GM23338 (cell line): ENCODE measurements around the gene MAP3K5. TPM values are rescaled to one million over a fixed set of nuclear protein-coding genes. Genes with fewer than 3 reads are reported as not detected.

ENCODE experiments used
- ATAC-seq: fragments of 200-7000 bp; cut with Tn5 transposase; 3 replicates; pipeline ENCODE4 v1.9.1; 2020
- DNase-seq: peaks from one replicate; pipeline ENCODE4 v3.0.0-alpha.2; 2015; ENCODE audit warnings: low spot score
- H2AFZ ChIP-seq: fragments of 200-600 bp; sonication (generic); 2 replicates; pipeline ENCODE4 v1.8.0; 2016; ENCODE audit warnings: antibody characterized with exemption, mild to moderate bottlenecking, moderate library complexity
- H3F3A ChIP-seq: fragments of 200-600 bp; sonication (generic); replicated peaks from 2 replicates; pipeline ENCODE4 v1.8.0; 2017; ENCODE audit warnings: antibody characterized with exemption, mixed run types, low read depth
- H3K27ac ChIP-seq: fragments of 200-600 bp; sonication (generic); 2 replicates; pipeline ENCODE4 v1.6.1; 2016; ENCODE audit warnings: low read depth
- H3K27me3 ChIP-seq: fragments of 200-600 bp; sonication (generic); 2 replicates; pipeline ENCODE4 v1.8.0; 2016; ENCODE audit warnings: mild to moderate bottlenecking, mixed run types, moderate library complexity; ENCODE audit not compliant: insufficient read depth
- H3K36me3 ChIP-seq: fragments of 200-600 bp; sonication (generic); 2 replicates; pipeline ENCODE4 v1.8.0; 2016; ENCODE audit warnings: mild to moderate bottlenecking; ENCODE audit not compliant: insufficient read depth
- H3K4me1 ChIP-seq: fragments of 200-600 bp; sonication (generic); 2 replicates; pipeline ENCODE4 v1.8.0; 2016; ENCODE audit warnings: mild to moderate bottlenecking, moderate library complexity; ENCODE audit not compliant: insufficient read depth
- H3K4me2 ChIP-seq: fragments of 200-600 bp; sonication (generic); 2 replicates; pipeline ENCODE4 v1.7.1; 2017; ENCODE audit warnings: mixed run types
- H3K4me3 ChIP-seq: fragments of 200-600 bp; sonication (generic); 2 replicates; pipeline ENCODE4 v1.6.1; 2016; ENCODE audit warnings: mixed run types
- H3K79me2 ChIP-seq: fragments of 200-600 bp; sonication (generic); replicated peaks from 2 replicates; pipeline ENCODE4 v1.8.0; 2017; ENCODE audit warnings: mild to moderate bottlenecking; ENCODE audit not compliant: insufficient read depth
- H3K9me2 ChIP-seq: fragments of 200-600 bp; sonication (generic); 2 replicates; pipeline ENCODE4 v1.8.0; 2017; ENCODE audit not compliant: insufficient read depth
- H4K20me1 ChIP-seq: fragments of 200-600 bp; sonication (generic); replicated peaks from 2 replicates; pipeline ENCODE4 v1.8.0; 2017; ENCODE audit warnings: mild to moderate bottlenecking; ENCODE audit not compliant: insufficient read depth
- H3K27ac Mint-ChIP-seq: 2 replicates; pipeline ENCODE4 v1.8.0; 2020; ENCODE audit warnings: inconsistent platforms, mild to moderate bottlenecking, moderate library complexity, mixed read lengths
- H3K27me3 Mint-ChIP-seq: 3 replicates; pipeline ENCODE4 v1.8.0; 2022; ENCODE audit warnings: low read depth, mild to moderate bottlenecking, moderate library complexity, mixed read lengths, inconsistent platforms; ENCODE audit not compliant: insufficient read depth, poor library complexity
- H3K36me3 Mint-ChIP-seq: 3 replicates; pipeline ENCODE4 v1.8.0; 2021; ENCODE audit warnings: low read depth, mild to moderate bottlenecking, inconsistent platforms, moderate library complexity, mixed read lengths
- H3K4me1 Mint-ChIP-seq: 3 replicates; pipeline ENCODE4 v1.8.0; 2020; ENCODE audit warnings: mild to moderate bottlenecking, inconsistent platforms, mixed read lengths
- H3K4me3 Mint-ChIP-seq: 3 replicates; pipeline ENCODE4 v1.8.0; 2021; ENCODE audit warnings: moderate library complexity, mild to moderate bottlenecking, inconsistent platforms, mixed read lengths
- H3K9me3 Mint-ChIP-seq: 3 replicates; pipeline ENCODE4 v1.8.0; 2020; ENCODE audit warnings: moderate library complexity, mild to moderate bottlenecking, inconsistent platforms, mixed read lengths
- CREB1 ChIP-seq: fragments of 250-450 bp; sonication (Bioruptor Pico); IDR thresholded peaks from 2 replicates; pipeline ENCODE4 v1.5.0; 2020; ENCODE audit warnings: low read depth, mild to moderate bottlenecking, moderate library complexity
- CTCF ChIP-seq, 2 experiments: fragments of 200-600 bp in 1 of 2; sonication (generic) in 1 of 2; conservative IDR thresholded peaks; 2 replicates each; pipeline versions ENCODE4 v1.5.1 to v1.6.1; 2016 to 2017; ENCODE audit warnings: antibody characterized with exemption in 2 of 2, low read depth in 2 of 2, mild to moderate bottlenecking in 2 of 2, moderate library complexity in 1 of 2
- EZH2 ChIP-seq: fragments of 200-600 bp; sonication (generic); IDR thresholded peaks from one replicate; pipeline ENCODE4 v1.8.0; 2017; ENCODE audit warnings: antibody characterized with exemption, mild to moderate bottlenecking, low read depth; ENCODE audit not compliant: unreplicated experiment
- EZH2phosphoT487 ChIP-seq: fragments of 200-600 bp; sonication (generic); IDR thresholded peaks from one replicate; pipeline ENCODE4 v1.8.1; 2018; ENCODE audit warnings: antibody characterized with exemption; ENCODE audit not compliant: unreplicated experiment
- JUNB ChIP-seq: IDR thresholded peaks from one replicate; pipeline ENCODE4 v1.6.1; 2016; ENCODE audit warnings: antibody characterized with exemption; ENCODE audit not compliant: unreplicated experiment
- NANOG ChIP-seq: IDR thresholded peaks from 2 replicates; pipeline ENCODE4 v1.6.1; 2016; ENCODE audit warnings: antibody characterized with exemption, borderline replicate concordance
- POLR2AphosphoS5 ChIP-seq: IDR thresholded peaks from 2 replicates; pipeline ENCODE4 v1.6.1; 2016; ENCODE audit warnings: antibody characterized with exemption, low read depth
- STAT1 ChIP-seq: IDR thresholded peaks from one replicate; pipeline ENCODE4 v1.6.1; 2016; ENCODE audit warnings: antibody characterized with exemption; ENCODE audit not compliant: unreplicated experiment
- ZNF114 ChIP-seq: fragments of 250-450 bp; sonication (Bioruptor Pico); IDR thresholded peaks from 2 replicates; pipeline ENCODE4 v1.5.0; 2020; ENCODE audit warnings: mild to moderate bottlenecking, moderate library complexity
- ZNF331 ChIP-seq: fragments of 250-450 bp; sonication (Bioruptor Pico); IDR thresholded peaks from 2 replicates; pipeline ENCODE4 v1.5.0; 2020; ENCODE audit warnings: low read depth, mild to moderate bottlenecking, moderate library complexity
- polyA plus RNA-seq: library from polyadenylated mRNA; unstranded; fragments of >200 nt; fragmentation: Nextera tagmentation; extraction: Ambion mirVana; gene quantifications from 2 replicates; pipeline ENCODE4 v1.2.1, GENCODE V29; 2016
- total RNA-seq: library from RNA; depleted of rRNA; stranded (reverse); fragments of >200 nt; shearing (Covaris generic); gene quantifications from 2 replicates; pipeline ENCODE4 v1.2.3, GENCODE V29; 2014
- TF ChIP-seq, protein P1 (sequence below): IDR thresholded peaks from 2 replicates; pipeline ENCODE4 v1.6.1; 2016; ENCODE audit warnings: antibody characterized with exemption
- TF ChIP-seq, protein P2 (sequence below): IDR thresholded peaks from one replicate; pipeline ENCODE4 v1.6.1; 2018; ENCODE audit warnings: antibody characterized with exemption; ENCODE audit not compliant: unreplicated experiment
- TF ChIP-seq, protein P3 (sequence below): fragments of 250-450 bp; sonication (Bioruptor Pico); IDR thresholded peaks from 2 replicates; pipeline ENCODE4 v1.5.0; 2020; ENCODE audit warnings: mild to moderate bottlenecking, moderate library complexity

Gene MAP3K5
- total and polyA plus RNA-seq, 2 experiments from 2014 or later = 0.76 to 2.8 TPM

GRCh38 chr6:136655239-136656014, 136.8 kb downstream of the MAP3K5 start:
- no peaks in the 10 kb centered on the region for H3K27me3 Mint-ChIP-seq
- Histone ChIP-seq H3K36me3 (no peaks in the 10 kb centered on the region), H3K27me3 (no peaks in the 10 kb centered on the region), H3K9me2 (no peaks in the 10 kb centered on the region), H3F3A (no peaks in the 10 kb centered on the region), H3K4me3 (no peak overlapping the region), H3K79me2 (no peaks in the 10 kb centered on the region), H4K20me1 (no peaks in the 10 kb centered on the region), H3K27ac (no peak overlapping the region), H2AFZ (no peak overlapping the region), H3K4me2 (no peak overlapping the region), H3K4me1 (no peaks in the 10 kb centered on the region)
- H3K36me3 Mint-ChIP-seq = no peaks in the 10 kb centered on the region
- DNase-seq (no peak), ATAC-seq (no peak)
- no peaks in the 10 kb centered on the region for H3K9me3 Mint-ChIP-seq
- TF ChIP-seq EZH2 = no peak
- TF ChIP-seq, protein P1, sequence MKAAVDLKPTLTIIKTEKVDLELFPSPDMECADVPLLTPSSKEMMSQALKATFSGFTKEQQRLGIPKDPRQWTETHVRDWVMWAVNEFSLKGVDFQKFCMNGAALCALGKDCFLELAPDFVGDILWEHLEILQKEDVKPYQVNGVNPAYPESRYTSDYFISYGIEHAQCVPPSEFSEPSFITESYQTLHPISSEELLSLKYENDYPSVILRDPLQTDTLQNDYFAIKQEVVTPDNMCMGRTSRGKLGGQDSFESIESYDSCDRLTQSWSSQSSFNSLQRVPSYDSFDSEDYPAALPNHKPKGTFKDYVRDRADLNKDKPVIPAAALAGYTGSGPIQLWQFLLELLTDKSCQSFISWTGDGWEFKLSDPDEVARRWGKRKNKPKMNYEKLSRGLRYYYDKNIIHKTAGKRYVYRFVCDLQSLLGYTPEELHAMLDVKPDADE = no peak
- TF ChIP-seq, protein P2, sequence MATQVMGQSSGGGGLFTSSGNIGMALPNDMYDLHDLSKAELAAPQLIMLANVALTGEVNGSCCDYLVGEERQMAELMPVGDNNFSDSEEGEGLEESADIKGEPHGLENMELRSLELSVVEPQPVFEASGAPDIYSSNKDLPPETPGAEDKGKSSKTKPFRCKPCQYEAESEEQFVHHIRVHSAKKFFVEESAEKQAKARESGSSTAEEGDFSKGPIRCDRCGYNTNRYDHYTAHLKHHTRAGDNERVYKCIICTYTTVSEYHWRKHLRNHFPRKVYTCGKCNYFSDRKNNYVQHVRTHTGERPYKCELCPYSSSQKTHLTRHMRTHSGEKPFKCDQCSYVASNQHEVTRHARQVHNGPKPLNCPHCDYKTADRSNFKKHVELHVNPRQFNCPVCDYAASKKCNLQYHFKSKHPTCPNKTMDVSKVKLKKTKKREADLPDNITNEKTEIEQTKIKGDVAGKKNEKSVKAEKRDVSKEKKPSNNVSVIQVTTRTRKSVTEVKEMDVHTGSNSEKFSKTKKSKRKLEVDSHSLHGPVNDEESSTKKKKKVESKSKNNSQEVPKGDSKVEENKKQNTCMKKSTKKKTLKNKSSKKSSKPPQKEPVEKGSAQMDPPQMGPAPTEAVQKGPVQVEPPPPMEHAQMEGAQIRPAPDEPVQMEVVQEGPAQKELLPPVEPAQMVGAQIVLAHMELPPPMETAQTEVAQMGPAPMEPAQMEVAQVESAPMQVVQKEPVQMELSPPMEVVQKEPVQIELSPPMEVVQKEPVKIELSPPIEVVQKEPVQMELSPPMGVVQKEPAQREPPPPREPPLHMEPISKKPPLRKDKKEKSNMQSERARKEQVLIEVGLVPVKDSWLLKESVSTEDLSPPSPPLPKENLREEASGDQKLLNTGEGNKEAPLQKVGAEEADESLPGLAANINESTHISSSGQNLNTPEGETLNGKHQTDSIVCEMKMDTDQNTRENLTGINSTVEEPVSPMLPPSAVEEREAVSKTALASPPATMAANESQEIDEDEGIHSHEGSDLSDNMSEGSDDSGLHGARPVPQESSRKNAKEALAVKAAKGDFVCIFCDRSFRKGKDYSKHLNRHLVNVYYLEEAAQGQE = no peak
- TF ChIP-seq ZNF114 (CRISPR knock-in tag) = no peak
- TF ChIP-seq JUNB = no peak
- no peak for TF ChIP-seq NANOG
- TF ChIP-seq, protein P3, sequence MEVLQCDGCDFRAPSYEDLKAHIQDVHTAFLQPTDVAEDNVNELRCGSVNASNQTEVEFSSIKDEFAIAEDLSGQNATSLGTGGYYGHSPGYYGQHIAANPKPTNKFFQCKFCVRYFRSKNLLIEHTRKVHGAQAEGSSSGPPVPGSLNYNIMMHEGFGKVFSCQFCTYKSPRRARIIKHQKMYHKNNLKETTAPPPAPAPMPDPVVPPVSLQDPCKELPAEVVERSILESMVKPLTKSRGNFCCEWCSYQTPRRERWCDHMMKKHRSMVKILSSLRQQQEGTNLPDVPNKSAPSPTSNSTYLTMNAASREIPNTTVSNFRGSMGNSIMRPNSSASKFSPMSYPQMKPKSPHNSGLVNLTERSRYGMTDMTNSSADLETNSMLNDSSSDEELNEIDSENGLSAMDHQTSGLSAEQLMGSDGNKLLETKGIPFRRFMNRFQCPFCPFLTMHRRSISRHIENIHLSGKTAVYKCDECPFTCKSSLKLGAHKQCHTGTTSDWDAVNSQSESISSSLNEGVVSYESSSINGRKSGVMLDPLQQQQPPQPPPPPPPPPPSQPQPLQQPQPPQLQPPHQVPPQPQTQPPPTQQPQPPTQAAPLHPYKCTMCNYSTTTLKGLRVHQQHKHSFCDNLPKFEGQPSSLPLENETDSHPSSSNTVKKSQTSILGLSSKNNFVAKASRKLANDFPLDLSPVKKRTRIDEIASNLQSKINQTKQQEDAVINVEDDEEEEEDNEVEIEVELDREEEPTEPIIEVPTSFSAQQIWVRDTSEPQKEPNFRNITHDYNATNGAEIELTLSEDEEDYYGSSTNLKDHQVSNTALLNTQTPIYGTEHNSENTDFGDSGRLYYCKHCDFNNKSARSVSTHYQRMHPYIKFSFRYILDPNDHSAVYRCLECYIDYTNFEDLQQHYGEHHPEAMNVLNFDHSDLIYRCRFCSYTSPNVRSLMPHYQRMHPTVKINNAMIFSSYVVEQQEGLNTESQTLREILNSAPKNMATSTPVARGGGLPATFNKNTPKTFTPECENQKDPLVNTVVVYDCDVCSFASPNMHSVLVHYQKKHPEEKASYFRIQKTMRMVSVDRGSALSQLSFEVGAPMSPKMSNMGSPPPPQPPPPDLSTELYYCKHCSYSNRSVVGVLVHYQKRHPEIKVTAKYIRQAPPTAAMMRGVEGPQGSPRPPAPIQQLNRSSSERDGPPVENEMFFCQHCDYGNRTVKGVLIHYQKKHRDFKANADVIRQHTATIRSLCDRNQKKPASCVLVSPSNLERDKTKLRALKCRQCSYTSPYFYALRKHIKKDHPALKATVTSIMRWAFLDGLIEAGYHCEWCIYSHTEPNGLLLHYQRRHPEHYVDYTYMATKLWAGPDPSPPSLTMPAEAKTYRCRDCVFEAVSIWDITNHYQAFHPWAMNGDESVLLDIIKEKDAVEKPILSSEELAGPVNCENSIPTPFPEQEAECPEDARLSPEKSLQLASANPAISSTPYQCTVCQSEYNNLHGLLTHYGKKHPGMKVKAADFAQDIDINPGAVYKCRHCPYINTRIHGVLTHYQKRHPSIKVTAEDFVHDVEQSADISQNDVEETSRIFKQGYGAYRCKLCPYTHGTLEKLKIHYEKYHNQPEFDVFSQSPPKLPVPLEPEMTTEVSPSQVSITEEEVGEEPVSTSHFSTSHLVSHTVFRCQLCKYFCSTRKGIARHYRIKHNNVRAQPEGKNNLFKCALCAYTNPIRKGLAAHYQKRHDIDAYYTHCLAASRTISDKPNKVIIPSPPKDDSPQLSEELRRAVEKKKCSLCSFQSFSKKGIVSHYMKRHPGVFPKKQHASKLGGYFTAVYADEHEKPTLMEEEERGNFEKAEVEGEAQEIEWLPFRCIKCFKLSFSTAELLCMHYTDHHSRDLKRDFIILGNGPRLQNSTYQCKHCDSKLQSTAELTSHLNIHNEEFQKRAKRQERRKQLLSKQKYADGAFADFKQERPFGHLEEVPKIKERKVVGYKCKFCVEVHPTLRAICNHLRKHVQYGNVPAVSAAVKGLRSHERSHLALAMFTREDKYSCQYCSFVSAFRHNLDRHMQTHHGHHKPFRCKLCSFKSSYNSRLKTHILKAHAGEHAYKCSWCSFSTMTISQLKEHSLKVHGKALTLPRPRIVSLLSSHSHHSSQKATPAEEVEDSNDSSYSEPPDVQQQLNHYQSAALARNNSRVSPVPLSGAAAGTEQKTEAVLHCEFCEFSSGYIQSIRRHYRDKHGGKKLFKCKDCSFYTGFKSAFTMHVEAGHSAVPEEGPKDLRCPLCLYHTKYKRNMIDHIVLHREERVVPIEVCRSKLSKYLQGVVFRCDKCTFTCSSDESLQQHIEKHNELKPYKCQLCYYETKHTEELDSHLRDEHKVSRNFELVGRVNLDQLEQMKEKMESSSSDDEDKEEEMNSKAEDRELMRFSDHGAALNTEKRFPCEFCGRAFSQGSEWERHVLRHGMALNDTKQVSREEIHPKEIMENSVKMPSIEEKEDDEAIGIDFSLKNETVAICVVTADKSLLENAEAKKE = no peak
- no peak for TF ChIP-seq EZH2phosphoT487
- TF ChIP-seq ZNF331 = no peak
- no peak for TF ChIP-seq CTCF (conservative IDR thresholded peaks at IDR 0.05; ENCODE audit: low read depth in 2 of 2)
- TF ChIP-seq STAT1 = no peak
- no peak for TF ChIP-seq CREB1
- TF ChIP-seq POLR2AphosphoS5 = no peak
- H3K4me1 Mint-ChIP-seq = no peaks in the 10 kb centered on the region
- no peak overlapping the region for H3K4me3 Mint-ChIP-seq
- no peak overlapping the region for H3K27ac Mint-ChIP-seq
